Measurements from ENCODE around the gene TBC1D1. TPM values are rescaled to one million over a fixed set of nuclear protein-coding genes. Genes with fewer than 3 reads are reported as not detected.

TBC1D1 gene
- total RNA-seq, 3 donors from 2014 or later (not counting 1 experiment from before 2014, with no cell fraction given) = 59.2 to 78.6 (median 68.5) TPM

GRCh38 chr4:38099020-38099600, 208.2 kb downstream of the TBC1D1 start:
- H3K27me3 Mint-ChIP-seq (ENCODE audit: low read depth in 2 of 2) = no peaks in the 10 kb centered on the region
- 97% methylated on average over 4 of the region's 4 CpGs for WGBS (ENCODE audit: insufficient coverage)
- H3K27ac ChIP-seq (ENCODE audit: low read length) = no peak overlapping the region
- H3K9me3 ChIP-seq (ENCODE audit: control insufficient read depth, insufficient read depth, low read length) = no peaks in the 10 kb centered on the region
- DNase-seq = no peak
- no peak for TF ChIP-seq CTCF (IDR thresholded peaks at IDR 0.05)
- no peak for ATAC-seq
- no peak overlapping the region for H3K4me3 ChIP-seq (ENCODE audit: low read length)
- intact Hi-C loops (cut with micrococcal nuclease) = no loop called here
- peaks cover 4% of the 10 kb centered on the region for H3K4me1 ChIP-seq (ENCODE audit: control insufficient read depth, insufficient read depth, low read length)
- peaks cover 30% of the 10 kb centered on the region for H3K36me3 ChIP-seq (ENCODE audit: control insufficient read depth, insufficient read depth, low read length)
- H3K36me3 Mint-ChIP-seq = peaks cover 19% of the 10 kb centered on the region
- peaks cover 22 to 23% of the 10 kb centered on the region in 2 donors for H3K4me1 Mint-ChIP-seq
- H3K27me3 ChIP-seq (ENCODE audit: control insufficient read depth, insufficient read depth, low read length) = no peaks in the 10 kb centered on the region
- H3K27ac Mint-ChIP-seq = no peak overlapping the region
- no peaks in the 10 kb centered on the region for H3K9me3 Mint-ChIP-seq
- no peak overlapping the region for H3K4me3 Mint-ChIP-seq

GRCh38 chr4:38099908-38100407, 209.1 kb downstream of the TBC1D1 start:
- WGBS (ENCODE audit: insufficient coverage) = 97% methylated on average over 2 of the region's 3 CpGs
- Mint-ChIP-seq H3K4me3 (no peak overlapping the region), H3K36me3 (peaks cover 19% of the 10 kb centered on the region), H3K27ac (peak overlapping the region; percentile 15 to 18), H3K4me1 (peaks cover 22 to 23% of the 10 kb centered on the region in 2 donors), H3K9me3 (no peaks in the 10 kb centered on the region), H3K27me3 (ENCODE audit: low read depth in 2 of 2) (no peaks in the 10 kb centered on the region)
- intact Hi-C loops (cut with micrococcal nuclease) = no loop called here
- TF ChIP-seq CTCF (IDR thresholded peaks at IDR 0.05) = no peak
- Histone ChIP-seq H3K9me3 (ENCODE audit: control insufficient read depth, insufficient read depth, low read length) (no peaks in the 10 kb centered on the region), H3K4me1 (ENCODE audit: control insufficient read depth, insufficient read depth, low read length) (peaks cover 4% of the 10 kb centered on the region), H3K4me3 (ENCODE audit: low read length) (no peak overlapping the region), H3K36me3 (ENCODE audit: control insufficient read depth, insufficient read depth, low read length) (peaks cover 33% of the 10 kb centered on the region), H3K27ac (ENCODE audit: low read length) (no peak overlapping the region), H3K27me3 (ENCODE audit: control insufficient read depth, insufficient read depth, low read length) (no peaks in the 10 kb centered on the region)
- DNase-seq (no peak), ATAC-seq (no peak)

GRCh38 chr4:38100474-38101255, 209.8 kb downstream of the TBC1D1 start:
- Mint-ChIP-seq H3K4me1 (peaks cover 22 to 29% of the 10 kb centered on the region in 2 donors), H3K36me3 (peaks cover 12% of the 10 kb centered on the region), H3K9me3 (no peaks in the 10 kb centered on the region), H3K4me3 (no peak overlapping the region), H3K27ac (peak overlapping the region; percentile 15 to 18), H3K27me3 (ENCODE audit: low read depth in 2 of 2) (no peaks in the 10 kb centered on the region)
- DNase-seq (no peak), ATAC-seq (peak; percentile 38 to 70 (median 44))
- WGBS (ENCODE audit: insufficient coverage) = 97% methylated on average over 4 of the region's 5 CpGs
- intact Hi-C loops (cut with micrococcal nuclease) = no loop called here
- Histone ChIP-seq H3K36me3 (ENCODE audit: control insufficient read depth, insufficient read depth, low read length) (peaks cover 37% of the 10 kb centered on the region), H3K27ac (ENCODE audit: low read length) (no peak overlapping the region), H3K27me3 (ENCODE audit: control insufficient read depth, insufficient read depth, low read length) (no peaks in the 10 kb centered on the region), H3K9me3 (ENCODE audit: control insufficient read depth, insufficient read depth, low read length) (no peaks in the 10 kb centered on the region), H3K4me3 (ENCODE audit: low read length) (no peak overlapping the region), H3K4me1 (ENCODE audit: control insufficient read depth, insufficient read depth, low read length) (peaks cover 4% of the 10 kb centered on the region)
- TF ChIP-seq CTCF (IDR thresholded peaks at IDR 0.05) = no peak
